ENCODE results near the gene MSI2.

Gene MSI2

GRCh38 chr17:57560319-57560705, 304.0 kb downstream of the MSI2 start:
- TF ChIP-seq CTCF (IDR thresholded peaks at IDR 0.05; ENCODE audit: insufficient read depth, low read length, poor library complexity, severe bottlenecking) = no peak
- Histone ChIP-seq H3K9me3 (ENCODE audit: insufficient read depth, low read length) (no peaks in the 10 kb centered on the region), H3K9ac (ENCODE audit: low read length) (no peak overlapping the region), H3K9me2 (replicated peaks; ENCODE audit: insufficient read depth, low read length) (no peaks in the 10 kb centered on the region), H3K27me3 (ENCODE audit: low read length) (no peaks in the 10 kb centered on the region), H3K36me3 (ENCODE audit: low read length) (no peaks in the 10 kb centered on the region), H3F3A (ENCODE audit: insufficient read depth) (no peaks in the 10 kb centered on the region), H2AFZ (ENCODE audit: low read depth, low read length, severe bottlenecking) (no peak overlapping the region), H4K20me1 (ENCODE audit: low read depth, low read length) (no peaks in the 10 kb centered on the region), H3K4me3 (ENCODE audit: insufficient read depth, low read length, poor library complexity, severe bottlenecking) (no peak overlapping the region), H3K4me2 (ENCODE audit: low read depth, low read length, poor library complexity, severe bottlenecking) (no peak overlapping the region), H3K79me2 (ENCODE audit: insufficient read depth, low read length) (0 out of 2 replicates have a peak, but pooled peaks cover 4% of the 10 kb centered on the region), H3K27ac (ENCODE audit: low read depth, low read length) (no peak overlapping the region)

GRCh38 chr17:57561072-57561861, 304.9 kb downstream of the MSI2 start:
- Histone ChIP-seq H3K36me3 (ENCODE audit: low read length) (no peaks in the 10 kb centered on the region), H3K9me2 (replicated peaks; ENCODE audit: insufficient read depth, low read length) (no peaks in the 10 kb centered on the region), H3K9me3 (ENCODE audit: insufficient read depth, low read length) (no peaks in the 10 kb centered on the region), H3K27me3 (ENCODE audit: low read length) (no peaks in the 10 kb centered on the region), H2AFZ (ENCODE audit: low read depth, low read length, severe bottlenecking) (no peak overlapping the region), H4K20me1 (ENCODE audit: low read depth, low read length) (no peaks in the 10 kb centered on the region), H3K79me2 (ENCODE audit: insufficient read depth, low read length) (0 out of 2 replicates have a peak, but pooled peaks cover 4% of the 10 kb centered on the region), H3K9ac (ENCODE audit: low read length) (no peak overlapping the region), H3K4me3 (ENCODE audit: insufficient read depth, low read length, poor library complexity, severe bottlenecking) (no peak overlapping the region), H3F3A (ENCODE audit: insufficient read depth) (no peaks in the 10 kb centered on the region), H3K4me2 (ENCODE audit: low read depth, low read length, poor library complexity, severe bottlenecking) (no peak overlapping the region), H3K27ac (ENCODE audit: low read depth, low read length) (no peak overlapping the region)
- TF ChIP-seq EZH2phosphoT487 (conservative IDR thresholded peaks at IDR 0.05; ENCODE audit: low read length) = no peak
- no peak for TF ChIP-seq CTCF (IDR thresholded peaks at IDR 0.05; ENCODE audit: insufficient read depth, low read length, poor library complexity, severe bottlenecking)

GRCh38 chr17:57562184-57562698, 305.9 kb downstream of the MSI2 start:
- H3K4me3 ChIP-seq (ENCODE audit: insufficient read depth, low read length, poor library complexity, severe bottlenecking) = no peak overlapping the region
- H3K4me2 ChIP-seq (ENCODE audit: low read depth, low read length, poor library complexity, severe bottlenecking) = no peak overlapping the region
- no peak overlapping the region for H2AFZ ChIP-seq (ENCODE audit: low read depth, low read length, severe bottlenecking)
- no peaks in the 10 kb centered on the region for H4K20me1 ChIP-seq (ENCODE audit: low read depth, low read length)
- H3K9me3 ChIP-seq (ENCODE audit: insufficient read depth, low read length) = no peaks in the 10 kb centered on the region
- H3K9me2 ChIP-seq (replicated peaks; ENCODE audit: insufficient read depth, low read length) = no peaks in the 10 kb centered on the region
- H3K9ac ChIP-seq (ENCODE audit: low read length) = no peak overlapping the region
- no peaks in the 10 kb centered on the region for H3K27me3 ChIP-seq (ENCODE audit: low read length)
- TF ChIP-seq CTCF (IDR thresholded peaks at IDR 0.05; ENCODE audit: insufficient read depth, low read length, poor library complexity, severe bottlenecking) = no peak
- TF ChIP-seq EZH2phosphoT487 (conservative IDR thresholded peaks at IDR 0.05; ENCODE audit: low read length) = no peak
- 0 out of 2 replicates have a peak, but pooled peaks cover 4% of the 10 kb centered on the region for H3K79me2 ChIP-seq (ENCODE audit: insufficient read depth, low read length)
- H3K27ac ChIP-seq (ENCODE audit: low read depth, low read length) = no peak overlapping the region
- no peaks in the 10 kb centered on the region for H3K36me3 ChIP-seq (ENCODE audit: low read length)
- no peaks in the 10 kb centered on the region for H3F3A ChIP-seq (ENCODE audit: insufficient read depth)

Data from SU-DHL-6 (cell line).